Right hindlimb (tissue), 1 donor: ENCODE measurements around the gene TTLL7.
"Not testable (repeated sequence)": the region's sequence is repeated elsewhere in the genome, so short reads cannot be mapped to it uniquely, and the experiment has no call there.

Source experiments
- DNase-seq: peaks from one replicate; pipeline ENCODE4 v3.0.0-alpha.2; 2018

Gene TTLL7

GRCh38 chr1:83929184-83929583, 69.7 kb downstream of the TTLL7 start:
- DNase-seq, result no peak

GRCh38 chr1:83928396-83928795, 70.5 kb downstream of the TTLL7 start:
- no peak for DNase-seq

GRCh38 chr1:83927701-83928100, 71.2 kb downstream of the TTLL7 start:
- DNase-seq, result no peak

GRCh38 chr1:83927061-83927460, 71.9 kb downstream of the TTLL7 start:
- no peak for DNase-seq

- DNase-seq, result no peak
Observed at GRCh38 chr1:83923553-83923952, 75.4 kb downstream of the TTLL7 start.

GRCh38 chr1:83922431-83922830, 76.5 kb downstream of the TTLL7 start:
- no peak for DNase-seq

GRCh38 chr1:83920320-83920719, 78.6 kb downstream of the TTLL7 start:
- DNase-seq, result no peak

- DNase-seq, result no peak
Observed at GRCh38 chr1:83919872-83920271, 79.1 kb downstream of the TTLL7 start.

GRCh38 chr1:83918688-83919285, 80.1 kb downstream of the TTLL7 start:
- DNase-seq, result no peak

GRCh38 chr1:83917959-83918358, 81.0 kb downstream of the TTLL7 start:
- DNase-seq, result no peak

- DNase-seq, result not testable (repeated sequence)
Observed at GRCh38 chr1:83916094-83916493, 82.8 kb downstream of the TTLL7 start.

GRCh38 chr1:83912876-83913275, 86.1 kb downstream of the TTLL7 start:
- DNase-seq, result no peak

- DNase-seq, result no peak
Observed at GRCh38 chr1:83910461-83910860, 88.5 kb downstream of the TTLL7 start.

GRCh38 chr1:83909687-83910086, 89.2 kb downstream of the TTLL7 start:
- DNase-seq, result no peak

GRCh38 chr1:83905315-83905907, 93.5 kb downstream of the TTLL7 start:
- DNase-seq, result no peak

GRCh38 chr1:83901547-83902155, 97.3 kb downstream of the TTLL7 start:
- DNase-seq, result no peak

GRCh38 chr1:83900524-83900923, 98.4 kb downstream of the TTLL7 start:
- DNase-seq, result no peak

GRCh38 chr1:83897516-83897915, 101.4 kb downstream of the TTLL7 start:
- no peak for DNase-seq

- DNase-seq, result no peak
Observed at GRCh38 chr1:83896299-83896698, 102.6 kb downstream of the TTLL7 start.

GRCh38 chr1:83889707-83890106, 109.2 kb downstream of the TTLL7 start:
- DNase-seq, result no peak

- DNase-seq, result no peak
Observed at GRCh38 chr1:83887483-83887882, 111.4 kb downstream of the TTLL7 start.

GRCh38 chr1:83883979-83884378, 115.0 kb downstream of the TTLL7 start:
- DNase-seq, result no peak

GRCh38 chr1:83882906-83883305, 116.0 kb downstream of the TTLL7 start:
- DNase-seq, result no peak

- no peak for DNase-seq
Observed at GRCh38 chr1:83872515-83872914, 126.4 kb downstream of the TTLL7 start.

- no peak for DNase-seq
Observed at GRCh38 chr1:83864991-83865390, 133.9 kb downstream of the TTLL7 start.
